Activated T-helper 1 cell treated with anti-CD3 and anti-CD28 coated beads, Interleukin-12 subunit alpha, Interleukin-12 subunit beta, Interleukin-2, Interleukin-4 antibody, amounts not matched to agents 30 ng/mL and 10 ng/mL and 1 ng/mL, durations not matched to agents 14 hours and 24 hours and 36 hours (primary cell): Measurements from ENCODE around the gene SLC25A47. TPM values are rescaled to one million over a fixed set of nuclear protein-coding genes. Genes with fewer than 3 reads are reported as not detected.
"Not testable (repeated sequence)": the region's sequence is repeated elsewhere in the genome, so short reads cannot be mapped to it uniquely, and the experiment has no call there.

Source experiments
- DNase-seq: peaks from one replicate; pipeline ENCODE4 v3.0.0; 2021; ENCODE audit warnings: low spot score
- H3K27ac Mint-ChIP-seq: one replicate; pipeline ENCODE4 v1.8.0; 2021; ENCODE audit warnings: mild to moderate bottlenecking, mixed read lengths
- H3K27me3 Mint-ChIP-seq: one replicate; pipeline ENCODE4 v1.8.0; 2022; ENCODE audit warnings: mild to moderate bottlenecking, moderate library complexity, mixed read lengths; ENCODE audit not compliant: insufficient read depth
- H3K36me3 Mint-ChIP-seq: one replicate; pipeline ENCODE4 v1.8.0; 2021; ENCODE audit warnings: low read depth, mixed read lengths
- H3K4me1 Mint-ChIP-seq: one replicate; pipeline ENCODE4 v1.8.0; 2021; ENCODE audit warnings: low read depth, mixed read lengths
- H3K4me3 Mint-ChIP-seq: one replicate; pipeline ENCODE4 v1.8.0; 2021; ENCODE audit warnings: mild to moderate bottlenecking, moderate library complexity, mixed read lengths
- H3K9me3 Mint-ChIP-seq: one replicate; pipeline ENCODE4 v1.8.0; 2021; ENCODE audit warnings: mixed read lengths
- intact Hi-C: fragments of 100-400 bp; cut with micrococcal nuclease; formaldehyde crosslinking; loops from one replicate; pipeline ENCODE4 v1.15.1; 2024
- total RNA-seq: library from RNA; stranded (reverse); gene quantifications from 2 replicates; pipeline ENCODE4 v1.2.3, GENCODE V29; 2022

Gene SLC25A47
- total RNA-seq, 1 donor from 2014 or later = not detected

- H3K4me3 Mint-ChIP-seq = no peak overlapping the region
- no peak overlapping the region for H3K27ac Mint-ChIP-seq
- no peak for DNase-seq
Observed at GRCh38 chr14:100292776-100293461, 30.2 kb upstream of the SLC25A47 start.

GRCh38 chr14:100293497-100294212, 29.5 kb upstream of the SLC25A47 start:
- intact Hi-C loops = no loop called here
- Mint-ChIP-seq H3K27ac (no peak overlapping the region), H3K4me3 (no peak overlapping the region), H3K27me3 (no peaks in the 10 kb centered on the region), H3K36me3 (no peaks in the 10 kb centered on the region), H3K9me3 (no peaks in the 10 kb centered on the region), H3K4me1 (no peaks in the 10 kb centered on the region)
- no peak for DNase-seq

More at GRCh38 chr14:100292776-100293461, 30.2 kb upstream of the SLC25A47 start:
- Mint-ChIP-seq H3K4me1 (no peaks in the 10 kb centered on the region), H3K9me3 (no peaks in the 10 kb centered on the region), H3K36me3 (no peaks in the 10 kb centered on the region), H3K27me3 (no peaks in the 10 kb centered on the region)
- intact Hi-C loops = no loop called here

- H3K9me3 Mint-ChIP-seq = no peaks in the 10 kb centered on the region
- H3K27ac Mint-ChIP-seq = no peak overlapping the region
- intact Hi-C loops = no loop called here
- H3K4me1 Mint-ChIP-seq = no peaks in the 10 kb centered on the region
- H3K36me3 Mint-ChIP-seq = no peaks in the 10 kb centered on the region
- H3K4me3 Mint-ChIP-seq = no peak overlapping the region
- no peaks in the 10 kb centered on the region for H3K27me3 Mint-ChIP-seq
- no peak for DNase-seq
Observed at GRCh38 chr14:100294213-100294962, 28.8 kb upstream of the SLC25A47 start.

- DNase-seq = no peak
- intact Hi-C loops = no loop called here
- H3K4me1 Mint-ChIP-seq = no peaks in the 10 kb centered on the region
- H3K9me3 Mint-ChIP-seq = no peaks in the 10 kb centered on the region
- no peak overlapping the region for H3K4me3 Mint-ChIP-seq
- H3K27ac Mint-ChIP-seq = no peak overlapping the region
- H3K27me3 Mint-ChIP-seq = no peaks in the 10 kb centered on the region
- no peaks in the 10 kb centered on the region for H3K36me3 Mint-ChIP-seq
Observed at GRCh38 chr14:100294963-100295330, 28.2 kb upstream of the SLC25A47 start.

- DNase-seq = no peak
- intact Hi-C loops = no loop called here
- no peaks in the 10 kb centered on the region for H3K27me3 Mint-ChIP-seq
- no peaks in the 10 kb centered on the region for H3K36me3 Mint-ChIP-seq
- H3K9me3 Mint-ChIP-seq = no peaks in the 10 kb centered on the region
- no peaks in the 10 kb centered on the region for H3K4me1 Mint-ChIP-seq
- H3K27ac Mint-ChIP-seq = no peak overlapping the region
- H3K4me3 Mint-ChIP-seq = no peak overlapping the region
Observed at GRCh38 chr14:100295376-100296105, 27.6 kb upstream of the SLC25A47 start.

- Mint-ChIP-seq H3K4me1 (no peaks in the 10 kb centered on the region), H3K9me3 (no peaks in the 10 kb centered on the region), H3K27me3 (no peaks in the 10 kb centered on the region), H3K4me3 (no peak overlapping the region), H3K27ac (no peak overlapping the region), H3K36me3 (no peaks in the 10 kb centered on the region)
- DNase-seq = no peak
- intact Hi-C loops = no loop called here
Observed at GRCh38 chr14:100296106-100296651, 27.0 kb upstream of the SLC25A47 start.

GRCh38 chr14:100296729-100297128, 26.4 kb upstream of the SLC25A47 start:
- not testable (repeated sequence) for H3K9me3 Mint-ChIP-seq

GRCh38 chr14:100297320-100298300, 25.5 kb upstream of the SLC25A47 start:
- no peaks in the 10 kb centered on the region for H3K27me3 Mint-ChIP-seq
- H3K4me1 Mint-ChIP-seq = peaks cover 1% of the 10 kb centered on the region
- no peak for DNase-seq
- no peak overlapping the region for H3K4me3 Mint-ChIP-seq
- peak overlapping the region; percentile 4 for H3K27ac Mint-ChIP-seq
- no peaks in the 10 kb centered on the region for H3K36me3 Mint-ChIP-seq
- H3K9me3 Mint-ChIP-seq = no peaks in the 10 kb centered on the region
- intact Hi-C loops = no loop called here

More at GRCh38 chr14:100296729-100297128, 26.4 kb upstream of the SLC25A47 start:
- H3K4me1 Mint-ChIP-seq, H3K36me3 Mint-ChIP-seq, H3K27me3 Mint-ChIP-seq, H3K27ac Mint-ChIP-seq, DNase-seq, intact Hi-C loops, H3K4me3 Mint-ChIP-seq: not testable (repeated sequence)

GRCh38 chr14:100298551-100299237, 24.4 kb upstream of the SLC25A47 start:
- H3K36me3 Mint-ChIP-seq = no peaks in the 10 kb centered on the region
- no peak overlapping the region for H3K4me3 Mint-ChIP-seq
- no peak overlapping the region for H3K27ac Mint-ChIP-seq
- H3K9me3 Mint-ChIP-seq = no peaks in the 10 kb centered on the region
- no peak for DNase-seq
- intact Hi-C loops = no loop called here
- H3K4me1 Mint-ChIP-seq = peaks cover 12% of the 10 kb centered on the region
- no peaks in the 10 kb centered on the region for H3K27me3 Mint-ChIP-seq

GRCh38 chr14:100299238-100299560, 23.9 kb upstream of the SLC25A47 start:
- Mint-ChIP-seq H3K4me3 (no peak overlapping the region), H3K4me1 (peaks cover 14% of the 10 kb centered on the region), H3K27me3 (no peaks in the 10 kb centered on the region), H3K36me3 (no peaks in the 10 kb centered on the region), H3K27ac (no peak overlapping the region), H3K9me3 (no peaks in the 10 kb centered on the region)
- intact Hi-C loops = no loop called here
- DNase-seq = no peak

- Mint-ChIP-seq H3K4me3 (no peak overlapping the region), H3K27me3 (peaks cover 7% of the 10 kb centered on the region), H3K36me3 (no peaks in the 10 kb centered on the region), H3K4me1 (peaks cover 22% of the 10 kb centered on the region), H3K27ac (no peak overlapping the region), H3K9me3 (no peaks in the 10 kb centered on the region)
- intact Hi-C loops = loop anchor here (1.0 kb wide), 1 partner anchor 75 kb away; no protein-coding TSS in a partner anchor
- DNase-seq = no peak
Observed at GRCh38 chr14:100302616-100303015, 20.5 kb upstream of the SLC25A47 start.
